Stimulated activated CD4-positive, alpha-beta T cell treated with anti-CD3 and anti-CD28 coated beads, Interleukin-2, amount 100 ng/mL, for 24 hours (primary cell): ENCODE data around the gene CH25H.
"Not testable (repeated sequence)": the region's sequence is repeated elsewhere in the genome, so short reads cannot be mapped to it uniquely, and the experiment has no call there.

ENCODE experiments used
- DNase-seq, 2 donors: peaks; one replicate each; pipeline ENCODE4 v3.0.0-alpha.2; 2020

The CH25H gene

DNA sequence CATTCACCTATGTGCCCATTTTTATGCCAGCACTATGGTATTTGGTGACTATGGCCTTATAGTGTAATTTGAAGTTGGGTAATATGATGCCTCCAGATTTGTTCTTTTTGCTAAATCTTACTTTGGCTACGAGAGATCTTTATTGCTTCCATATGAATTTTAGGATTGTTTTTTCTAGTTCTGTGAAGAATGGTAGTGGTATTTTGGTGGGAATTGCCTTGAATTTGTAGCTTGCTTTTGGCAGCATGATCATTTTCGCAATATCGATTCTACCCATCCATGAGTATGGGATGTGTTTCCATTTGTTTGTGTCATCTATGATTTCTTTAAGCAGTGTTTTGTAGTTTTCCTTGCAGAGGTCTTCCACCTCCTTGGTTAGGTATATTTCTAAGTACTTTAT is 15.8 kb downstream of the CH25H start:
- not testable (repeated sequence) for DNase-seq

DNA sequence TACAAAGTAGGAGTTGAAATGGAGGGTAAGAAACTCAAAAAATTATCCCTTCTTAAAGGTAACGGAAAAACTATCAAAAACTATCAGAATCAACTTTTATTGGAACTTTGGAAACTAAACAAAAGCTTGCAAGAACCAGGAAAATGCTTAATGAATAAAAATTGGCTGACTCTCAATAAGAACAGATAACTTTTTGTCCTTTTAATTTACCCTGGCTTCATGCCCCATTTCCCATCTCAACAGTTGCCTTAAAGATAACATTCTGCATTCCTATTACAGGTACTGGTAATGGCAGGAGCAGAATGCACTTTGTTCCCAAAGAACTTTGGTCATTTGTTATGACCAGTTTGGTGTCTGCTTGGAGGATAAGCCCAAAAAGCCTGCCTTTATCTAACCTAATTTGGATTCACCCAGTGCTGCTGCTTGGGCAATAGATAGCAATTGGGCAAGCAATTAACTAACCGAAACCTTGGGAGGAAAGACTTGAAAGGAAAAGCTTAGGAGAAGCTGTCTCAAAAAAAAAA is 17.8 kb downstream of the CH25H start:
- no peak for DNase-seq

DNA sequence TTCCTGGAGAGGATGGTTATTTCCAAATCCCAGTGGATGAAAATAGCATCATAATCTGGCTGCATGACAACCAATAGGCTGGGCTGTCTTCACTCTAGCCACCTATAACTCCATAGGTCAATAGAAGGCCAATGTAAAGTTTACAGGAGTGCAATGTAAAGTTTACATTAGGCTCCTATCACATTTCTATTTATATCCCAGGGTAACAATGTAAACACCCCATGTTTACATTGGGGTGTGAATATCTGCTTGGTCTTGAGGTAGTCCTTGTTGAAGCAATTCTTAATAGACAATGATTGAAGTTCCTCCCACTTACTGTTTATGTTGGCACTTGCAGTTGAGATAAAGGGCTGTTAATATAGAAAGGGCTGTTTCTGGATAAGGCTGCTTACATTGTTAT is 21.5 kb downstream of the CH25H start:
- DNase-seq: no peak

DNA sequence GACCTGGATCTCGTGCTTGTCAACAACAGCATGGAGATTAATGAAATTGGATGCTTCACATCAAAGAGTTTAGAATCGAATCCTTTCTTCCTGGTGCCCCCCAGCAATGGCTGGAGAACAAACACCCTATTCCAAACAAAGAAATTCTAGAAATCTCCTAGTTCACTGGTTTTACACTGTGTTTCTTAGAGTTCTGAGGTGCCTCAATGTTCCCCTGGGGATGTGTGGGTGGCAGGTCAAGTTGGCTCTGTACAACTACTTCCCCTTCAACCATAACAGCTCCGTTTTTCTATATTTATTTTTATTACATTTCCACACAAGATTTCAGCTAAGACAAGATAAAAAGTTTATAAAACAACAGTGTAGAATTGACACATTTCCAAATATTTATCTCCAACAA is 22.5 kb downstream of the CH25H start:
- no peak for DNase-seq

DNA sequence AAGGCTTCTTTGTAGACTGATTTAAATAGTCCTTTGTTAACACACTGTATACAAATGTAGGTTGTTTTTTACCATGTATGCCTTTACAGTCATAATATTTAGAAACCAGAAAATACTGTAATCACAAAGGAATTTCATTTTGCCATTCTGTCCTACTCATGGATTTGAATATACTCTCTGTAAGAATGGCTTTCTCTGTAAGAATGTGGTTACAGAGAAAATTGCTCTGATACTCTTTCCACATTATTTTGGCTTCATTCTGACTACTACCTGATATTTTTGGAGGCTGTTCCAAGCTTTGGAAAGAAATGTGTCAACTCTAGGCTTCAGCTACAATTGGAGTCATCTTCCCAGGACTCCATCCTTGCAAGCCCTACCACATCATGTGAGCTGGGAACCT is 23.5 kb downstream of the CH25H start:
- DNase-seq: no peak

GRCh38 chr10:89182894-89183293 is 24.2 kb downstream of the CH25H start:
- no peak for DNase-seq

DNA sequence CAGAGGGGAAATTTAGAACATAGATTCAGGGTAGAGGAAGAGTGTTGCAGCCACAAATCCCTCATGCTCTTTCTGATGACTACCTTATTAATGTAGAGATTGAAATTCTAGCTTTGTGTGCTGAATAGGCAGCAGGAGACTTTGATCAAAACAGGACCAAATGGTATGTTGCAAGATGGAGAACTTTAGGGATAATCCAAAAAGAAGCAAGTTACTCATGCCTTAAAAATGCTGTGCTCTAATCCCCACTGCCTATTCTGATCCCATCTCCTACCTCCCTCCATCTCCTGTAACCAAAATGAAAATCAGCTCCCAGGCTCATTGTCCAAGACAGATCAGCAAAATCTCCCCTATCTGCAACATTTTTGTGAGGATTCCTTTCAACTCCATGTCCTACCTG is 31.3 kb downstream of the CH25H start:
- DNase-seq: no peak

GRCh38 chr10:89173075-89173474 is 34.0 kb downstream of the CH25H start:
- DNase-seq: no peak

GRCh38 chr10:89171996-89172395 is 35.1 kb downstream of the CH25H start:
- no peak for DNase-seq

DNA sequence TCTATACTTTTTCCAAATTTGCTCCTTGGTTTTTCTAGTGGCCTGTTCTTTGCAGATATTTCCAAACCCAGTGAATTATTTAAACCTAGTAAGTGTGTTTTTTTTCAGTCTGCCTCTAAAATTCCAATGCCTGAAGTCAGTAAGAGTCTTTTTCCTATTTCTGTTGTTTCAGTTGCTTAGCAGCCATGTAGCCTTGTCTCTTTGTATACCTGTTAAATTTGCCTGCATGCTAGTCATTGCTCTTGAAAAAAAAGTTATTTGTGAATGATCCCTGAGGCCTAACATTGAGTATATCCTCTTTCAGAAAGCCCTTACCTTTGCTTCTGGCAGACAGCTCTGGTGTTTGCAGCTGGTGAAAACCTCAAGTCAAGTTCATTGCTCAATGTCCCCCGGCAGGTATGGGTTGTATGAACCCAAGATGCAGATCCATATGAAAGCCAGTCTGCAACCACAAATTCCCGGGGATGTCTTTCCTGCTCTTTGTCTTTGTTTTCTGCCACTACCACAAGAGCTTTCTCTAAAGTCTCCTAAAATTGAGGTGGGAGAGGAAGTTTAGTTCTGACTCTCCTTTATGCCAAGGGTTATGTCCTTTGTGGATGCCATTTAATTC is 35.7 kb downstream of the CH25H start:
- DNase-seq: no peak

- not testable (repeated sequence) for DNase-seq
Observed at GRCh38 chr10:89168354-89168900, 38.7 kb downstream of the CH25H start.

DNA sequence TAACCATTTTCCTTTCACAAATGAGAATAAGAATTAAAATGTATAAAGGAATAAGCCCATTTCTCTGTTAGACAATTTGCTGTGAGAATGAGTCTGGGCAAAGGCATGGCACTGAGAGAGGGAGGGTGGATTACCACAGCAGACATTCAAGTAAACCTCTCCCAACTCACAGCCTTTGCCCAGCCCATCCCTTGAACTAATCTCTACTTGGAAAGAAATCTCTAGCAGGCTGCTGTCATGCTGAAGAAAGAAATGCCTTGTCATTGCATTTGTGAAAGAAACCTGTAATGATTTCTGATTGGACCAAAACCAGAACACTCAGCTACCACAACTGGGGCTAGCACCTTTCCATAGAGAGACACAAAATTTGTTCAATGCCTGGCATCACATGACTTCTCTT is 39.2 kb downstream of the CH25H start:
- no peak for DNase-seq

- no peak for DNase-seq
Observed at GRCh38 chr10:89165923-89166322, 41.2 kb downstream of the CH25H start.

DNA sequence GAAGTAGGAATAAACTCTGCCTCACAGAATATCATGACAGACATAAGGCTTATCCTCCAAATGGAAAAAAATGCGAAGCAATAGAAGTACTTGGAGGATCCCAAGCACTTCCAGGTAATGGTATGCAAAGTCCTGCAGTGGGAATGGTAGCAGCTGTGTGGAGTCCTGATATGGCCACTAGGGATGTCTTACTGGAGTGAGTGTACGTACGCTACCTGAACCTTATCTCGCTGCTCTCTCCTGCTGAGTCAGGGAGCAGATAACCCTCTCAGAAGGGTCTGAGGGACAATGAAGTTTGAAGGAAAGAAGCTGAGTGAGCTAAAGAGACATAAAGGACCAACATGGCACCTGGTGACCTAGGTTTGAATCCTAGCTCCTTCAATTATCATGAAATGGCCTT is 42.2 kb downstream of the CH25H start:
- no peak for DNase-seq

DNA sequence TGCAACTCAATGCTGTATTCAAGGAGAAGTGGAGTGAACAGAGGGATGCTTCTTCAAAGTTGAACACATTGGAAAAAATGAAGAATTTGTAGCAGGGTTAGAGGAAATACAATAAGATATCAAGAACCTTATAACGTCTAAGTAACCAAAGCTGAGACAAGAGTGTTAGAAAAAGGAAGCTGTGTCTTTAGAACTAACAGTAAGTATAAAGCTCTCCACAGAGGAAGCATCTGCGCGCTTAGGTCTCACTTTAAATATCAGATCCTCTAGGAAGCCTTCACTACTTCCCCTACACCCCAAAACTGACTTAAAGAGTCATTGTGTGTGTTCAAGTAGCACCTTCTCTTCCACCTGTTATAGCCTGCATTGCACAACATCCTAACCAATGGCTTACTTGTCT is 43.0 kb downstream of the CH25H start:
- no peak for DNase-seq

- peak; percentile 52 to 62 for DNase-seq
Observed at GRCh38 chr10:89163265-89163995, 43.7 kb downstream of the CH25H start.

DNA sequence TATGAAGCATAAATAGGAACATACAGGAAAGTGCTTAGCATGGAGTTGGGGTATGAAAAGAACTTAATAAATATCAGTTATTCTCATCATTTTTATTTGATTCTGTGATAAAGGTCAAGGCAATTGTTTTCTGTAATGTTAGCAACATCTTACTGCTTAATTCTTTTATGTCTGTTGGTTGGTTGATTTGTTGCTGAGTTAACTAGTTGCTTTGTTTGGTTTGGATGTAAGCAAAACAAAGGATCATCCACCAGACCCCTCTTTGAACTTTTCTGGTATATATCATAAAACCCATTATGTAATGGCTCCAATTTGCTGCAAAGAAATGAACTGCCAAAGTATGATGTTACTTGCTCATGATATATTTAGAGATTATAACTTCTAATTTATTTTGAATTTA is 44.5 kb downstream of the CH25H start:
- DNase-seq: no peak

- no peak for DNase-seq
Observed at GRCh38 chr10:89160339-89160738, 46.8 kb downstream of the CH25H start.

DNA sequence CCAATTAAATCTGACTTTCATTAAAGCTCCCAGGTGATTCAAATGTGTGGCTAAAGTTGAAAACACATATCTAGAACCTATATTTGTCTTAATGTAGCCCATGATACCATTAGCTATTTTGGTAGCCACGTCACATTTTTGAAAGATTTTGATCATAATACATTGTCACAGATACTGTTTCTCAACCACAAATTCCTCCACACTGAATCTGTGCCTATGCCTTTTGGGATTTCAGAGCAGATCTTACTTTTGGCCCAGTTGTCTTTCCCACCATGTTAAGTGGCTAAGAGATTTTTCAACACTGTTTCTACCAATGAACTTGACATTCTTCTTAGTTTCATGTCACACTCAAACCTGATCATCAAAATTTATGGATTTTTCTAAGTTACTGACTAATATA is 47.4 kb downstream of the CH25H start:
- DNase-seq: no peak

- DNase-seq: no peak
Observed at GRCh38 chr10:89159316-89159715, 47.8 kb downstream of the CH25H start.

DNA sequence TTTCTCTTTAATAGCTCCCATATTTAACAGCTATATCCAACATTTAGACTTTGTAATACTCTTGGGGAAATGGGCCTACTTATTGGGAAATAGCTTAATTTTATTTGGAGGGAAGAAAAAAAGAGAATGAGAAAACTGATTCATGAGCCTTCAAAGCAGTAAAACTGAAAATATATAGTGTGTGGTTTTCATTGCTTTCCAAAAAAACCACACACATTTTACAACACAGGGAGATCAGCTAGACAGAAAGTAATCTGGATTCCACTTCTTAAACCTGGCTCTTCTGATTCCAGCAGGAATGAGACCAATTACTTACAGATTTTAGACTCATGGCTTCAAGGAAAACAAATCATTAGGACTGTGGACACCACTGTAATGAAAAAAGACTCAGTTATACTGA is 48.7 kb downstream of the CH25H start:
- DNase-seq: no peak

DNA sequence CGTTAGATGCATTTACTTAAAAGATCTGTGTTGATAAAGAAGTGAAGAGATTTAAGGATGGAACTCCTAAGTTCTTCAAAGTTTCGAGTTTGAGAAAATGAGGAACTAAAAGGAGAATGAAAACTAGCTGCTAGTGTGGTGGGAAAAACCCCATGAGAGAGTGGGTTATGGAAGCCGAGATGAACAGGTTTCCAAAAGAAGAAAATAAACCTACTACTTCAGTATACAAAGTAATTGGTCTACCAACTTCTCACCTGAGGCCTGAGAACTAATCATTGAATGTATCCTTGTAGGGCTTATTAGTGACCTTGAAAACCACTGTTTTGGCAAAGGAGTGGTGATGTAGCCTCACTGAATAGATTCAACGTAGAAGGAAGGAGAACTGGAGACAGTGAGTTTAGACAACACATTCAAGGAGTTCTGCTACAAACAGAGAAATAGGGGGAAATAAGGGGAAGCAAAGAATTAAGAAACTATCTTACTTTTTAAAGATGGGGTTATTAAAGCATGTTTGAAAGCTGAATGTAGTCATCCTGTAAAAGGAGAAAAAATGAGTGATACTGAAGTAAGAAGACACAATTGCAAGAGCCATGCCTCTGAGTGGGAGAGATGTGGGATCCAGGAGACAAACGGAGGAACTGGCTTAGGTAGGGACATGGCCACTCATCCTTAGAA is 50.8 kb downstream of the CH25H start:
- no peak for DNase-seq
